Measurements from ENCODE around the gene TRPM1.

TRPM1 gene

GRCh38 chr15:31046759-31047359, 54.7 kb downstream of the TRPM1 start:
- no peak for DNase-seq

GRCh38 chr15:31045606-31046005, 55.9 kb downstream of the TRPM1 start:
- no peak for DNase-seq

DNA sequence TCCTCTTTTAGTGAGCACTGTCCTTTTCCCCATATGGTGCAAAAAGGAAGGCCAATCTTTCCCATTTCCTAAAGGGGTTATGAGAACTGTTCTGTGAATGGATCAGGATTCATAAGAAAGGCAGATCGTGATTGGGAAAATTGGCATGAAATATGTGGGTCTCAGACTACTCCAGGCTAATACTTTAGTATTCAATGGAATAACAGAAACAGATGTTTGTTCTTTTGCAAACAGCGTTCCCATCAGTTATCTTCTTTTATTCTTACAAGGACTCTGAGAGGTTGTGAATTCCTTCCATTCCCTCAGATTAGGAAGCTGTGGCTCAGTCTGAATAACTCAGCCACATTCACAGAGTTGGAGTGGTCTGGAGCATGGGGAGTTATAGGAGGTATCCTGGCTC, 58.8 kb downstream of the TRPM1 start:
- no peak for DNase-seq

DNA sequence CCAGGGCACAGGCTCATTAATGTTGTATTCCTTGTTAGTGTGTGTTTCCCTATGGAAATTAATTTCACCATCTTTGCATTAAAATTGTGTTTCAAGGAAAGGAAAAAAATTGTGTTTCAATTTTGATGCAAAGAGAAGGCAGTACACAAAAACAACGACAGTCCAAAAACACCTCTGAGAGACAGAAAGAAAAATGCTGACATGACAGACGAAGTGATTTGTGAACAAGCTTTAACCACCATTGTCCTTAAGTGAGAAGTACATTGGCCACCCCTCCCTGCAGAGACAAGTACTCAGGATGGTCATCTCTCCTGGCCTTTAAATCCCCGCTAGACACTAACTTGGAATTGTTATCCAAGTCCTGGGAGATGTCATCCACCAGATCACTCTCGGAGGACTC, 59.9 kb downstream of the TRPM1 start:
- no peak for DNase-seq

- no peak for DNase-seq
Measured at GRCh38 chr15:31040611-31041010, 60.9 kb downstream of the TRPM1 start.

- DNase-seq = no peak
Measured at GRCh38 chr15:31039961-31040360, 61.6 kb downstream of the TRPM1 start.

- no peak for DNase-seq
Measured at GRCh38 chr15:31037731-31038477, 63.6 kb downstream of the TRPM1 start.

GRCh38 chr15:31036783-31037182, 64.7 kb downstream of the TRPM1 start:
- DNase-seq = no peak

DNA sequence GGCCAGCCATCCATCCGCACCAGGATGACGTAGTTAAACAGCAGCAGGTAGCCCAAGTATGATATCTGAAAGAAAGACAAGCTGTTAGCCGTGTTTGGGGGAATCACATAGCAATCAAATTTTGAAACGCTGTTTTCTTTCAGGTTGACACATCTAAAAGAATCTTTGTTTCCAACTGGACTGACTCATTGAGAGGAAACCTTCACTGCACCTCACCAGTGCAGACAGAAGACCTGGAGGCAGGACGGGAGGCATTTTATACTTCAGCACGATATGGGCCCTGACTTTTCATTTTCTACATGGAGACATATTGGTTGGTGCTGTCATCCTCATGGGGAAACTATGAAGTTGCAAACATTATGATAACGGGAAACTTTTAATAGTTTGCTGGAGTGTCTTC, 65.9 kb downstream of the TRPM1 start:
- DNase-seq = no peak

DNA sequence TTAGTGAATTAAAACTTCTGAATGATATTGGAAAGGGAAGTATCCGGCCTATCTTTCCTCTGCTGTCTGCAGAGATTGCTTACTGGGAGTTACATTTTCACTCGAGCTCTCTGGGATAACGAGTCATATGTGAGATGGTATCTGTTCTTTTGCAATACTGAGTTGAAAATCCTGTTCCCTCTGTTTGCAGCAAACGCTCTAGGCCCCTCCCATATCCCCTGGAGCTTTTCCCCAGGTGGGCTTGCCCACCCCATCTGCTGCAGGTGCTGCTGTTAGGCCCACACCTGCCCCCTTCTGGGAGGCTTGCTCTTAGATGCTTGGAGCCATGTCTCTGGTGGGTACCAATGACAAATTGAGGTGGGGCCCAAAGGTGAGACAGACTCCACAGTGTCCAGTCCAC, 67.4 kb downstream of the TRPM1 start:
- no peak for DNase-seq

GRCh38 chr15:31032961-31033371, 68.6 kb downstream of the TRPM1 start:
- DNase-seq = no peak

DNA sequence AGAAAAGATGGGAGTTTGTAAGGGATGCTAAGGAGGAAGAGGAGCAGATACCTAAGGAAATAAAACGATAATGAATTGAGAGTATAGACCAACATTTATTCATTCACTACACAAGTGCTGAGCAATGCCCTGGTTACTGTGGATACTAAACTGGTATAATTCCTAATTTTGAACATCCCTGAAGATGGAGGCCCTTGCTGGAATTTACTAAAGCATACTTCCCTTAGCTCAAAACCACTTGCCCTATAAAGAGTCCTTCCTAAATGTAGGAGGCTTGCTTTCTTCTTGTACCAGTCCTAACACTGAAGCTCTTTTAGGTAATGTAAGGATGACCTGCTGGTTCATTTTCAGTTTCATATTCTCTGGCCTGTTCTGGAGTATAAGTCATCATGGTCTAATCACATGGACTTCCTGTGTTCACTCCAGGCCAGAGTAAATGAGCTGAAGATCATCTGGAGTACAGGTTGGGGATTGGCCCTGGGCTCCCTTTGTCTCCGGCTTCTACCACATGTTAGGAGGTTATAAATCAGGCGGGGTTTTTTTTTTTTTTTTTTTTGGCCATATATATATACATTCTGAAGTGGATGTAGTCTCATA, 70.0 kb downstream of the TRPM1 start:
- no peak for DNase-seq

GRCh38 chr15:31027910-31028578, 73.5 kb downstream of the TRPM1 start:
- DNase-seq = no peak

DNA sequence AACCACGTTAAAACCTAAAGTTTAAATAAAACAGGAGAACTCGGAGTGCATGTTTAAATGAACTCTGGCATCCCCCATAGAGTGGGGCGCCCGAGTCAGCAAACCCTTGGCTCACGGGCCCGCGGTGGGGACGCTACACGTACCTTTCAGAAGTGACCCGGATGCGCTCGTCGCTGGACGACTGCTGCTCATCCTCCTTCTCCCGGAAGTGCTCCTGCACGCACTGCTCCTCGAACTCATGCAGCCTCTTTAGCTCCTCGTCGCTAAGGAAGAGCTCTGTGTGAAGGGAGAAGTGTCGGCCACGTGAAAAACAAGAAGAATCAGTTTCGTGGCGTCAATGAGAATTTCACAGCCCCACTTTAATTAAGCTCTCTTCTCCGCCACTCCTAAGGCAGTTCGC, 75.5 kb downstream of the TRPM1 start:
- DNase-seq = no peak

GRCh38 chr15:31024979-31025378, 76.5 kb downstream of the TRPM1 start:
- DNase-seq = no peak

- DNase-seq = no peak
Measured at GRCh38 chr15:31024330-31024729, 77.2 kb downstream of the TRPM1 start.

DNA sequence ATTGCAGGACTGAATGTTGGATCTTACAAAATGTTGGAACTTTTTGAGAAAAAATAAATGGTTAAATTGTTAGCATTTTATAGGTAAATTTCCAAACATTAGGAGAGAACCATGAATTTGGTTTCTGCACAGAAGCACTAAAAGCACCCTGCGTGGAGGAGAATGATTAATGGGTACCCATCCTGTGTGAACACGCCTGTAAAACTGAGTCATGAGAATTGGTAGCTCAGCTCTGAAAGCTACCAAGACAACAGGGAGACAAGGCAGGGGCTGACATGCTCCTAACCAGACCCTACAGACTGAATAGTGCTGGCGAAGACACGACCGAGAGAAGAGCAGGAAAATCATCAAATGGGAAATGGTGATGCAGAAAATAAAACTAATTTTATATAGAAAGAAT, 77.7 kb downstream of the TRPM1 start:
- no peak for DNase-seq

DNA sequence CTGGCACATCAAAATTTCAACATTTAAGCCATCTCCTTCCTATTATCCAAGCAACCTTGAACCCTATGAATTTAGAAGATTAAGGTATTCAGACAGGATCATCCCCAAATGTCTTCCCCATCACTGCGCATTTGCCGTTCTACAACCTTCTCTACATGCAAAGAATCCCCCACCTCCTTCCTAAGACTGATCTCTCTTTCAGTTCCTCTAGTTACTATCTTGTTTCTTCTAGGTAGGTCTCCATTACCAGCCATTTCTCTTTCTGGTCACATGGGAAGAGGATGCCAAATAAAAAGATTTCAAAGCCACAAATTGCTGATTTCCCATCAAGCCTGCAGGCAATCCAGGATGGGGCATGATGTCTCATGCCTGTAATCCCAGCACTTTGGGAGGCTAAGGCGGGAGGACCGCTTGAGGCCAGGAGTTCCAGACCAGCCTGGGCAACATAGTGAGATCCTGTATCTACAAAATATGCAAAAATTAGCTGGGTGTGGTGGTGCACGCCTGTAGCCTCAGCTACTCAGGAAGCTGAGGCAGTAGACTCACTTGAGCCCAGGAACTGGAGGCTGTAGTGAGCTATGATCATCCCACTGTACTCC, 80.4 kb downstream of the TRPM1 start:
- no peak for DNase-seq

- DNase-seq = no peak
Measured at GRCh38 chr15:31020542-31020941, 81.0 kb downstream of the TRPM1 start.

- DNase-seq = no peak
Measured at GRCh38 chr15:31019986-31020385, 81.5 kb downstream of the TRPM1 start.

- no peak for DNase-seq
Measured at GRCh38 chr15:31017311-31017710, 84.2 kb downstream of the TRPM1 start.

GRCh38 chr15:31016446-31016915, 85.0 kb downstream of the TRPM1 start:
- DNase-seq = no peak

DNA sequence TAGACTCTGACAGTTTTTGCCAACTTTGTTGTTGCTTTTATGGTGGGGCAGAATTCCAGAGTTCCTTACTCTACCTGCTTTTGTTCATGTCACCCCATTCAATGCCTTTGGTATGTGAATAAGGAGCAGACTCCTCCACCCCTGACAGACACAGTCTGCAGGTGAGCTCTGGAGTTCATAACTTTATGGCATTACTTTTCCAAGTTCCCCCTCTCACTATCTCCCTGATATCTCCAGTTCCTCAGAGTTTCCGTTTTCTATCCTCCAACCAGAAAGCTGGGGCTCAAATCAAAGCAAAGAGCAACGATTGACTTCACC, 87.0 kb downstream of the TRPM1 start:
- no peak for DNase-seq
